ENCODE data around the gene ECHDC3.
A peak's percentile ranks its signal among the peaks of the same experiment; 100 is the strongest.

ECHDC3 gene

GRCh38 chr10:11773761-11774441, 31.7 kb downstream of the ECHDC3 start:
- H3K27me3 Mint-ChIP-seq (ENCODE audit: low read depth, poor library complexity): peaks cover 22% of the 10 kb centered on the region
- H3K4me1 Mint-ChIP-seq: peaks cover 24% of the 10 kb centered on the region
- no peaks in the 10 kb centered on the region for H3K36me3 Mint-ChIP-seq (ENCODE audit: low read depth)
- DNase-seq: peak; percentile 27
- peak overlapping the region; percentile 43 for H3K27ac Mint-ChIP-seq
- peaks cover 12% of the 10 kb centered on the region for H3K9me3 Mint-ChIP-seq
- TF ChIP-seq, protein P1, sequence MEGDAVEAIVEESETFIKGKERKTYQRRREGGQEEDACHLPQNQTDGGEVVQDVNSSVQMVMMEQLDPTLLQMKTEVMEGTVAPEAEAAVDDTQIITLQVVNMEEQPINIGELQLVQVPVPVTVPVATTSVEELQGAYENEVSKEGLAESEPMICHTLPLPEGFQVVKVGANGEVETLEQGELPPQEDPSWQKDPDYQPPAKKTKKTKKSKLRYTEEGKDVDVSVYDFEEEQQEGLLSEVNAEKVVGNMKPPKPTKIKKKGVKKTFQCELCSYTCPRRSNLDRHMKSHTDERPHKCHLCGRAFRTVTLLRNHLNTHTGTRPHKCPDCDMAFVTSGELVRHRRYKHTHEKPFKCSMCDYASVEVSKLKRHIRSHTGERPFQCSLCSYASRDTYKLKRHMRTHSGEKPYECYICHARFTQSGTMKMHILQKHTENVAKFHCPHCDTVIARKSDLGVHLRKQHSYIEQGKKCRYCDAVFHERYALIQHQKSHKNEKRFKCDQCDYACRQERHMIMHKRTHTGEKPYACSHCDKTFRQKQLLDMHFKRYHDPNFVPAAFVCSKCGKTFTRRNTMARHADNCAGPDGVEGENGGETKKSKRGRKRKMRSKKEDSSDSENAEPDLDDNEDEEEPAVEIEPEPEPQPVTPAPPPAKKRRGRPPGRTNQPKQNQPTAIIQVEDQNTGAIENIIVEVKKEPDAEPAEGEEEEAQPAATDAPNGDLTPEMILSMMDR (IDR thresholded peaks at IDR 0.05): no peak
- no peak overlapping the region for H3K4me3 Mint-ChIP-seq

- Mint-ChIP-seq H3K4me3 (no peak overlapping the region), H3K4me1 (peaks cover 24% of the 10 kb centered on the region), H3K27ac (no peak overlapping the region), H3K9me3 (peaks cover 20% of the 10 kb centered on the region), H3K36me3 (ENCODE audit: low read depth) (no peaks in the 10 kb centered on the region), H3K27me3 (ENCODE audit: low read depth, poor library complexity) (peaks cover 21% of the 10 kb centered on the region)
- TF ChIP-seq, protein P1 (IDR thresholded peaks at IDR 0.05): no peak
- DNase-seq: no peak
Measured at GRCh38 chr10:11775412-11775811, 33.2 kb downstream of the ECHDC3 start.

DNA sequence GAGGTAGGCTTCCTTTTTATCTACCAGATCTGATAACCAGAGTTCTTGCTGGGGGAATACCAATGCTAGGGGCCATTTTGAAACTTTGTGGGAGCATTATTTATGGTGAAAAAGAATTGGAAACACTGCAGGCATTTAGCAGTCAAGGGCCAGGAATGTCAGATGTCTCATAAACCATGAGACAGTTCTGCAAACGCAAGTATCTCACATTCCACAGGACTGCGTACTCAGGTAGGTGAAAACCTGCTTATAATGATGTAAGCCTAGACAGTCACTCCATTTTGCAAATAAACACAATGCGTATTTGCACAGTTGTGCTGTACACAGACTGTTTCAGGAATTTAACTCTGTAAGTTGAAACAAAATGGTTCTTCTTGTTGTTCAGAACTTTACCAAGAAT, 33.9 kb downstream of the ECHDC3 start:
- H3K9me3 Mint-ChIP-seq: peaks cover 20% of the 10 kb centered on the region
- TF ChIP-seq, protein P1 (IDR thresholded peaks at IDR 0.05): no peak
- no peak for DNase-seq
- no peaks in the 10 kb centered on the region for H3K36me3 Mint-ChIP-seq (ENCODE audit: low read depth)
- H3K4me1 Mint-ChIP-seq: peaks cover 24% of the 10 kb centered on the region
- H3K4me3 Mint-ChIP-seq: no peak overlapping the region
- H3K27ac Mint-ChIP-seq: no peak overlapping the region
- H3K27me3 Mint-ChIP-seq (ENCODE audit: low read depth, poor library complexity): peaks cover 21% of the 10 kb centered on the region

GRCh38 chr10:11781114-11781513, 38.9 kb downstream of the ECHDC3 start:
- H3K36me3 Mint-ChIP-seq (ENCODE audit: low read depth): no peaks in the 10 kb centered on the region
- H3K4me1 Mint-ChIP-seq: peaks cover 16% of the 10 kb centered on the region
- no peak overlapping the region for H3K4me3 Mint-ChIP-seq
- no peak for DNase-seq
- peaks cover 20% of the 10 kb centered on the region for H3K9me3 Mint-ChIP-seq
- TF ChIP-seq, protein P1 (IDR thresholded peaks at IDR 0.05): no peak
- H3K27ac Mint-ChIP-seq: no peak overlapping the region
- H3K27me3 Mint-ChIP-seq (ENCODE audit: low read depth, poor library complexity): peaks cover 17% of the 10 kb centered on the region

DNA sequence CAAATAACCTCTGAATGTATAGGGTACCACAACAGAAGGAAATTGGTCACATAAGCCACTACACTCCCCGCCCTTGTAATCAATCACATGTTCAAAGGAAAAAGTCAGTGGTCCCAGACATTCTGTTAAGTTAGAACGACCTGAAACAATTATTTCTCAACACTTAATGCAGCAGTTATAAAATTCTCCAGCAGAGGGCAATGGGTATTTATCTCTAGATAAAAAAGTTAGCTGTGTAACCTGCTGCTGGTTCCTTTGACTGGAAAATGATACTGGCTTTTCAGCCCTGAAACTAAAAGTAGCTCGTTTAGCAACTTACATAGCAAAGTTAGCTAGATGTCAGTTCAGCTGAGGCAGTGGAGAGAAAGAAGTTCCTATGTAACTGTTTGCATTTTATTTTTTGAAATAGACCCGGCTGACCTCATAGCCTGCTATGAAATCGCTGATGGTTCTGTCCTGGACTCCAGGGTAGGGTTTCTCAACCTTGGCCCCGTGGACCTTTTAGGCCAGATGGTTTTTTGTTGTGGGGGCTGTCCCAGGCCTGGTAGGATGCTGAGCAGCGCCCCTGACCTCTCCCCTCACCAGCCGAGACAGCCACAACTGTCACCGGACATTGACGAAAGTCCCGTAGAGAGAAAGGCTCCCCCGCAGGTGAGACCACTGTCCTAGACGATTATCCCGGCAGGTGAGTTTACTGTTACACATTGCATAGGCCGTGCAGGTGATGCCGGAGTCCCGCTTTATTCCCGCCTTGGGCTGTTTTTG, 40.8 kb downstream of the ECHDC3 start:
- H3K27ac Mint-ChIP-seq: no peak overlapping the region
- peaks cover 15% of the 10 kb centered on the region for H3K9me3 Mint-ChIP-seq
- H3K4me1 Mint-ChIP-seq: peaks cover 16% of the 10 kb centered on the region
- peak; percentile 18 for DNase-seq
- TF ChIP-seq, protein P1 (IDR thresholded peaks at IDR 0.05): peak; percentile 67
- H3K4me3 Mint-ChIP-seq: no peak overlapping the region
- H3K36me3 Mint-ChIP-seq (ENCODE audit: low read depth): no peaks in the 10 kb centered on the region
- H3K27me3 Mint-ChIP-seq (ENCODE audit: low read depth, poor library complexity): peaks cover 20% of the 10 kb centered on the region

All from nephron progenitor cell (in vitro differentiated cells).